H1 (cell line): ENCODE results near the gene ADPRHL1. TPM values are rescaled to one million over a fixed set of nuclear protein-coding genes. Genes with fewer than 3 reads are reported as not detected.

Experiments used
- CTCF ChIA-PET: fragments of 300-600 bp; sonication (Branson Sonifier 250); formaldehyde crosslinking; loops from one replicate; lab custom pipeline; 2021; ENCODE audit not compliant: partially characterized antibody; lab: Charles Lee
- POLR2A ChIA-PET: fragments of 300-600 bp; sonication (Branson Sonifier 250); formaldehyde crosslinking; loops from one replicate; lab custom pipeline; 2021; ENCODE audit warnings: inconsistent platforms; ENCODE audit not compliant: partially characterized antibody; lab: Charles Lee
- DNase-seq, 2 experiments: peaks; one replicate each; pipeline versions ENCODE4 v3.0.0 to v3.0.0-alpha.2; 2010 to 2022; ENCODE audit warnings: low spot score in 2 of 2, low read depth in 1 of 2, mixed read lengths in 1 of 2
- FAIRE-seq: peaks from 2 replicates; lab custom pipeline; 2011; peaks lifted over from hg19 to GRCh38; lab: Jason Lieb, UNC
- H2AFZ ChIP-seq: 2 replicates; pipeline ENCODE4 v1.8.1; 2012; ENCODE audit warnings: low read length, inconsistent platforms
- H2AK5ac ChIP-seq: 2 replicates; pipeline ENCODE4 v1.6.1; 2013; ENCODE audit warnings: low read depth, low read length
- H2BK120ac ChIP-seq: replicated peaks from 2 replicates; pipeline ENCODE3; 2013; ENCODE audit warnings: low read depth, low read length, inconsistent platforms
- H2BK12ac ChIP-seq: 2 replicates; pipeline ENCODE4 v1.6.1; 2013; ENCODE audit warnings: low read depth, low read length
- H2BK15ac ChIP-seq: 2 replicates; pipeline ENCODE4 v1.6.1; 2013; ENCODE audit warnings: low read length
- H2BK20ac ChIP-seq: 2 replicates; pipeline ENCODE4 v1.6.1; 2013; ENCODE audit warnings: low read length
- H2BK5ac ChIP-seq: 2 replicates; pipeline ENCODE4 v1.6.1; 2013; ENCODE audit warnings: low read depth, low read length
- H3K14ac ChIP-seq: 2 replicates; pipeline ENCODE4 v1.6.1; 2013; ENCODE audit warnings: inconsistent platforms; ENCODE audit not compliant: insufficient read length
- H3K18ac ChIP-seq: 2 replicates; pipeline ENCODE4 v1.6.1; 2013; ENCODE audit warnings: low read length; ENCODE audit errors: extremely low read depth
- H3K23ac ChIP-seq: 2 replicates; pipeline ENCODE4 v1.6.1; 2013; ENCODE audit warnings: inconsistent platforms; ENCODE audit not compliant: insufficient read length
- H3K23me2 ChIP-seq: 2 replicates; pipeline ENCODE4 v1.6.1; 2013; ENCODE audit warnings: low read depth, low read length
- H3K27ac ChIP-seq: 2 replicates; pipeline ENCODE4 v1.6.1; 2011; ENCODE audit warnings: low read depth, low read length, inconsistent platforms
- H3K27me3 ChIP-seq, 4 experiments: replicated peaks in 1 of 4; 1 replicate in 1 of 4; 2 replicates in 3 of 4; pipeline versions ENCODE4 v1.6.1 to v1.8.1; 2011 to 2013; ENCODE audit warnings: low read length in 3 of 4, mild to moderate bottlenecking in 3 of 4, inconsistent platforms in 2 of 4, mixed read lengths in 2 of 4, moderate library complexity in 1 of 4; ENCODE audit not compliant: control insufficient read depth in 3 of 4, insufficient read depth in 3 of 4; ENCODE audit errors: extremely low read depth in 1 of 4
- H3K36me3 ChIP-seq, 4 experiments: 2 replicates each; pipeline versions ENCODE4 v1.6.1 to v1.8.1; 2011 to 2013; ENCODE audit warnings: mild to moderate bottlenecking in 4 of 4, low read length in 3 of 4, moderate library complexity in 2 of 4, control low read depth in 1 of 4, inconsistent platforms in 1 of 4; ENCODE audit not compliant: insufficient read depth in 4 of 4, control insufficient read depth in 2 of 4
- H3K4ac ChIP-seq: replicated peaks from 2 replicates; pipeline ENCODE3; 2013; ENCODE audit warnings: low read length, low read depth, mixed read lengths, inconsistent platforms; ENCODE audit not compliant: insufficient read length
- H3K4me1 ChIP-seq, 4 experiments: replicated peaks in 1 of 4; 1 replicate in 1 of 4; 2 replicates in 3 of 4; pipeline versions ENCODE4 v1.6.1 to v1.8.1; 2011 to 2013; ENCODE audit warnings: low read length in 3 of 4, inconsistent platforms in 2 of 4, mixed read lengths in 1 of 4; ENCODE audit not compliant: insufficient read depth in 4 of 4, control insufficient read depth in 3 of 4
- H3K4me2 ChIP-seq, 2 experiments: 2 replicates each; pipeline versions ENCODE4 v1.6.1 to v1.8.1; 2011 to 2013; ENCODE audit warnings: low read depth in 2 of 2, low read length in 2 of 2, control low read depth in 1 of 2, inconsistent platforms in 1 of 2, mild to moderate bottlenecking in 1 of 2; ENCODE audit not compliant: insufficient read depth in 1 of 2
- H3K4me3 ChIP-seq, 4 experiments: fragments of 200-600, 300-600 bp in 1 of 4; sonication (generic), shearing (Covaris generic), sonication (Bioruptor Twin) in 1 of 4; 2 replicates each; pipeline versions ENCODE4 v1.5.1 to v1.8.1; 2011 to 2016; ENCODE audit warnings: low read length in 4 of 4, low read depth in 3 of 4, control low read depth in 2 of 4, inconsistent platforms in 2 of 4, mild to moderate bottlenecking in 2 of 4, mixed read lengths in 1 of 4, moderate library complexity in 1 of 4; ENCODE audit not compliant: insufficient read depth in 2 of 4; ENCODE audit errors: extremely low read depth in 1 of 4
- H3K56ac ChIP-seq: replicated peaks from 2 replicates; pipeline ENCODE3; 2013; ENCODE audit warnings: low read depth, mild to moderate bottlenecking, mixed read lengths, low read length, inconsistent platforms; ENCODE audit not compliant: insufficient read length
- H3K79me1 ChIP-seq: 2 replicates; pipeline ENCODE4 v1.6.1; 2013; ENCODE audit warnings: low read depth, low read length, control low read depth
- H3K79me2 ChIP-seq, 2 experiments: 2 replicates each; pipeline versions ENCODE4 v1.6.1 to v1.8.1; 2012 to 2013; ENCODE audit warnings: low read length in 2 of 2, mild to moderate bottlenecking in 2 of 2, inconsistent platforms in 1 of 2; ENCODE audit not compliant: insufficient read depth in 2 of 2, control insufficient read depth in 1 of 2
- H3K9ac ChIP-seq, 4 experiments: replicated peaks in 1 of 4; 1 replicate in 1 of 4; 2 replicates in 3 of 4; pipeline versions ENCODE4 v1.6.1 to v1.8.1; 2011 to 2013; ENCODE audit warnings: low read depth in 3 of 4, low read length in 3 of 4, control low read depth in 2 of 4, mild to moderate bottlenecking in 2 of 4, moderate library complexity in 2 of 4, inconsistent platforms in 1 of 4; ENCODE audit errors: extremely low read depth in 1 of 4
- H3K9me3 ChIP-seq, 2 experiments: 2 replicates each; pipeline versions ENCODE4 v1.6.1 to v1.8.1; 2012 to 2013; ENCODE audit warnings: mild to moderate bottlenecking in 2 of 2, moderate library complexity in 2 of 2, control low read depth in 1 of 2, inconsistent platforms in 1 of 2, low read depth in 1 of 2, low read length in 1 of 2, mixed read lengths in 1 of 2; ENCODE audit not compliant: insufficient read depth in 2 of 2
- H4K20me1 ChIP-seq, 2 experiments: replicated peaks in 1 of 2; 2 replicates each; pipeline versions ENCODE3 to v1.8.1; 2011 to 2013; ENCODE audit warnings: inconsistent platforms in 2 of 2, low read length in 2 of 2, mild to moderate bottlenecking in 1 of 2; ENCODE audit not compliant: insufficient read depth in 2 of 2, control insufficient read depth in 1 of 2
- H4K5ac ChIP-seq: 2 replicates; pipeline ENCODE4 v1.6.1; 2013; ENCODE audit warnings: low read length, low read depth, mixed read lengths, inconsistent platforms; ENCODE audit not compliant: insufficient read length
- H4K8ac ChIP-seq: 2 replicates; pipeline ENCODE4 v1.8.0; 2013; ENCODE audit warnings: mild to moderate bottlenecking, moderate library complexity, low read length, inconsistent platforms; ENCODE audit not compliant: insufficient read depth; ENCODE audit errors: extremely low read depth
- H4K91ac ChIP-seq: replicated peaks from 2 replicates; pipeline ENCODE3; 2013; ENCODE audit warnings: low read length, mixed read lengths, inconsistent platforms; ENCODE audit not compliant: insufficient read length
- CBX8 ChIP-seq: fragments of 300-800, 300-1000 bp; sonication (generic); IDR thresholded peaks from 2 replicates; pipeline ENCODE4 v1.7.1; 2016; ENCODE audit warnings: low read depth, low read length, borderline replicate concordance
- EGR1 ChIP-seq: IDR thresholded peaks from 2 replicates; pipeline ENCODE4 v1.6.1; 2011; ENCODE audit warnings: low read depth, low read length, borderline replicate concordance
- EP300 ChIP-seq, 2 experiments: IDR thresholded peaks; 1 replicate in 1 of 2; 2 replicates in 1 of 2; pipeline ENCODE4 v1.6.1; 2011 to 2012; ENCODE audit warnings: low read depth in 2 of 2, low read length in 2 of 2, mild to moderate bottlenecking in 2 of 2, borderline replicate concordance in 1 of 2, inconsistent platforms in 1 of 2, moderate library complexity in 1 of 2
- JUN ChIP-seq: IDR thresholded peaks from 2 replicates; pipeline ENCODE4 v1.6.1; 2011; ENCODE audit warnings: low read depth, mild to moderate bottlenecking, improper control_type of control experiment, low read length
- JUND ChIP-seq: IDR thresholded peaks from 2 replicates; pipeline ENCODE4 v1.6.1; 2011; ENCODE audit warnings: mild to moderate bottlenecking, improper control_type of control experiment, low read length
- POLR2AphosphoS5 ChIP-seq: IDR thresholded peaks from 2 replicates; pipeline ENCODE4 v1.6.1; 2011; ENCODE audit warnings: low read depth, low read length
- RXRA ChIP-seq: IDR thresholded peaks from 2 replicates; pipeline ENCODE4 v1.6.1; 2011; ENCODE audit warnings: low read depth, mild to moderate bottlenecking, low read length, moderate library complexity; ENCODE audit not compliant: insufficient read depth
- SUZ12 ChIP-seq: fragments of 200-600 bp; sonication (generic); IDR thresholded peaks from 2 replicates; pipeline ENCODE4 v1.6.1; 2012; ENCODE audit warnings: mild to moderate bottlenecking, inconsistent platforms, low read length, moderate library complexity, mixed read lengths
- ZNF274 ChIP-seq: IDR thresholded peaks from 2 replicates; pipeline ENCODE4 v1.7.0; 2012; ENCODE audit warnings: low read length, borderline replicate concordance; ENCODE audit errors: extremely low read depth
- WGBS, 2 experiments: shearing (Covaris generic) in 1 of 2; methylation state at CpG; one replicate each; pipeline versions ENCODE4 v1.1.6 to v1.1.7; 2013 to 2015; ENCODE audit warnings: low lambda C conversion rate in 2 of 2, mixed read lengths in 2 of 2, inconsistent platforms in 1 of 2, low coverage in 1 of 2, missing lambda C conversion rate in 1 of 2; ENCODE audit not compliant: insufficient replicate concordance in 2 of 2, insufficient coverage in 1 of 2, insufficient read length in 1 of 2; ENCODE audit errors: extremely low coverage in 1 of 2, missing lambda C conversion rate in 1 of 2; 5-methylcytosine and 5-hydroxymethylcytosine counted together
- polyA plus RNA-seq, 7 experiments: library from polyadenylated mRNA; depleted of rRNA in 3 of 7; stranded (reverse) in 5 of 7; unstranded in 2 of 7; fragments of >200 nt in 5 of 7; fragments of 200-250 nt in 2 of 7; gene quantifications; 1 replicate in 5 of 7; 2 replicates in 1 of 7; 4 replicates in 1 of 7; pipeline versions ENCODE4 v1.2.1 to v1.2.3, GENCODE V29; 2011 to 2013; ENCODE audit warnings: missing spikeins in 2 of 7, mixed read lengths in 2 of 7
- total RNA-seq: library from RNA; stranded (reverse); fragmentation: NEBNext Ultra II Directional; extraction: Animal tissue kit (Norgen Biotek cat#: 25700); gene quantifications from 2 replicates; pipeline ENCODE4 v1.2.1, GENCODE V29; 2021
- TF ChIP-seq, protein P1 (sequence below): IDR thresholded peaks from 2 replicates; pipeline ENCODE4 v1.6.1; 2011; ENCODE audit warnings: low read depth, mild to moderate bottlenecking, low read length; ENCODE audit not compliant: insufficient read depth
- TF ChIP-seq, protein P2 (sequence below): IDR thresholded peaks from 2 replicates; pipeline ENCODE4 v1.6.1; 2012; ENCODE audit warnings: low read length, inconsistent platforms
- TF ChIP-seq, protein P3 (sequence below): IDR thresholded peaks from 2 replicates; pipeline ENCODE4 v1.6.1; 2012; ENCODE audit warnings: inconsistent platforms

ADPRHL1 gene
- total and polyA plus RNA-seq, 2 of the 8 experiments (the other 6 are each of a cell fraction or from before 2014, with no cell fraction given) = 0.74 to 1.7 TPM

DNA sequence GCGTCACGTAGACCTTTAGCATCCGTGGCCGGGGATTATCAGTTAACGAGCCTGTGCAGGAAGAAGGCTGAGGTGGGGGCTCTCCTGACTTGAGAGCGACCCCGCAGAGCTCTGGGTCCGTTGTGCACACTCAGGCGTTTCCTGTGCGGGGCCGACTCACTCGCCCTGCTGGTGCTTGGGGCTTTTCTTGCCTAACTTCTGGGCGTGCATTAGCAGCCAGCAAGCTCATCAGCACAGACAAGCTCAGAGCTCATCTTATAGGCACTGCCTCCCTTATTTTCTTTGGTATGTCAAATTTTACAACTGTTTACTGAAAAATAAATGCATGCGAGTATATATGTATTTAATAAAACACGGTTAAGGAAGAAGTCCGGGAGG lies 23.7 kb downstream of the ADPRHL1 start:
- 93% methylated on average over 15 of the region's 16 CpGs; no CpG with 5 or more reads in 1 of the 2 experiments for WGBS, 2 experiments
- ChIA-PET POLR2A (no interaction called here), CTCF (interaction anchor here (1.1 to 1.8 kb wide), 6 partner anchors 10 to 74 kb away, joined by 3 to 6 read pairs (median 4); no protein-coding TSS in a partner anchor)
- no peak overlapping the region for H2BK120ac ChIP-seq
- H3K27me3 ChIP-seq = no peaks in the 10 kb centered on the region
- DNase-seq (no peak), FAIRE-seq (no peak)
- no peaks in the 10 kb centered on the region for H3K9me3 ChIP-seq
- H3K27ac ChIP-seq = no peak overlapping the region
- no peak overlapping the region for H3K14ac ChIP-seq
- no peaks in the 10 kb centered on the region for H4K20me1 ChIP-seq
- no peaks in the 10 kb centered on the region for H3K4me1 ChIP-seq
- H3K18ac ChIP-seq = no peak overlapping the region
- H4K5ac ChIP-seq = no peak overlapping the region
- H2AK5ac ChIP-seq = no peak overlapping the region
- H4K8ac ChIP-seq = no peak overlapping the region; the same call in 1 of the 2 replicates
- H3K4ac ChIP-seq = no peak overlapping the region
- H3K9ac ChIP-seq = no peak overlapping the region
- H3K23me2 ChIP-seq = peaks cover 2% of the 10 kb centered on the region; the same call in 1 of the 2 replicates
- H2BK15ac ChIP-seq = no peak overlapping the region
- H3K4me3 ChIP-seq = no peak overlapping the region
- H2AFZ ChIP-seq = no peak overlapping the region
- no peak overlapping the region for H2BK20ac ChIP-seq
- no peaks in the 10 kb centered on the region for H3K79me2 ChIP-seq
- no peak overlapping the region for H4K91ac ChIP-seq
- H2BK5ac ChIP-seq = no peak overlapping the region
- H3K23ac ChIP-seq = no peak overlapping the region
- H2BK12ac ChIP-seq = no peak overlapping the region
- no peak overlapping the region for H3K56ac ChIP-seq
- no peak overlapping the region for H3K4me2 ChIP-seq
- no peaks in the 10 kb centered on the region for H3K36me3 ChIP-seq
- H3K79me1 ChIP-seq = no peaks in the 10 kb centered on the region
- TF ChIP-seq, protein P1, sequence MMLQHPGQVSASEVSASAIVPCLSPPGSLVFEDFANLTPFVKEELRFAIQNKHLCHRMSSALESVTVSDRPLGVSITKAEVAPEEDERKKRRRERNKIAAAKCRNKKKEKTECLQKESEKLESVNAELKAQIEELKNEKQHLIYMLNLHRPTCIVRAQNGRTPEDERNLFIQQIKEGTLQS = no peak
- no peak for TF ChIP-seq CBX8
- TF ChIP-seq, protein P2, sequence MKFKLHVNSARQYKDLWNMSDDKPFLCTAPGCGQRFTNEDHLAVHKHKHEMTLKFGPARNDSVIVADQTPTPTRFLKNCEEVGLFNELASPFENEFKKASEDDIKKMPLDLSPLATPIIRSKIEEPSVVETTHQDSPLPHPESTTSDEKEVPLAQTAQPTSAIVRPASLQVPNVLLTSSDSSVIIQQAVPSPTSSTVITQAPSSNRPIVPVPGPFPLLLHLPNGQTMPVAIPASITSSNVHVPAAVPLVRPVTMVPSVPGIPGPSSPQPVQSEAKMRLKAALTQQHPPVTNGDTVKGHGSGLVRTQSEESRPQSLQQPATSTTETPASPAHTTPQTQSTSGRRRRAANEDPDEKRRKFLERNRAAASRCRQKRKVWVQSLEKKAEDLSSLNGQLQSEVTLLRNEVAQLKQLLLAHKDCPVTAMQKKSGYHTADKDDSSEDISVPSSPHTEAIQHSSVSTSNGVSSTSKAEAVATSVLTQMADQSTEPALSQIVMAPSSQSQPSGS = no peak
- no peak for TF ChIP-seq JUND
- TF ChIP-seq, protein P3, sequence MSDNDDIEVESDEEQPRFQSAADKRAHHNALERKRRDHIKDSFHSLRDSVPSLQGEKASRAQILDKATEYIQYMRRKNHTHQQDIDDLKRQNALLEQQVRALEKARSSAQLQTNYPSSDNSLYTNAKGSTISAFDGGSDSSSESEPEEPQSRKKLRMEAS = no peak
- no peak for TF ChIP-seq EP300 (IDR thresholded peaks at IDR 0.05; ENCODE audit: borderline replicate concordance in 1 of 2, low read depth in 2 of 2, low read length in 2 of 2)
- no peak for TF ChIP-seq JUN
- no peak for TF ChIP-seq EGR1
- no peak for TF ChIP-seq RXRA
- no peak for TF ChIP-seq ZNF274
- no peak for TF ChIP-seq SUZ12
- no peak for TF ChIP-seq POLR2AphosphoS5
